ENCODE results near the gene CKAP2L.
A peak's percentile ranks its signal among the peaks of the same experiment; 100 is the strongest.

CKAP2L gene, protein sequence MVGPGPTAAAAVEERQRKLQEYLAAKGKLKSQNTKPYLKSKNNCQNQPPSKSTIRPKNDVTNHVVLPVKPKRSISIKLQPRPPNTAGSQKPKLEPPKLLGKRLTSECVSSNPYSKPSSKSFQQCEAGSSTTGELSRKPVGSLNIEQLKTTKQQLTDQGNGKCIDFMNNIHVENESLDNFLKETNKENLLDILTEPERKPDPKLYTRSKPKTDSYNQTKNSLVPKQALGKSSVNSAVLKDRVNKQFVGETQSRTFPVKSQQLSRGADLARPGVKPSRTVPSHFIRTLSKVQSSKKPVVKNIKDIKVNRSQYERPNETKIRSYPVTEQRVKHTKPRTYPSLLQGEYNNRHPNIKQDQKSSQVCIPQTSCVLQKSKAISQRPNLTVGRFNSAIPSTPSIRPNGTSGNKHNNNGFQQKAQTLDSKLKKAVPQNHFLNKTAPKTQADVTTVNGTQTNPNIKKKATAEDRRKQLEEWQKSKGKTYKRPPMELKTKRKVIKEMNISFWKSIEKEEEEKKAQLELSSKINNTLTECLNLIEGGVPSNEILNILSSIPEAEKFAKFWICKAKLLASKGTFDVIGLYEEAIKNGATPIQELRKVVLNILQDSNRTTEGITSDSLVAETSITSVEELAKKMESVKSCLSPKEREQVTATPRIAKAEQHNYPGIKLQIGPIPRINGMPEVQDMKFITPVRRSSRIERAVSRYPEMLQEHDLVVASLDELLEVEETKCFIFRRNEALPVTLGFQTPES

GRCh38 chr2:112764071-112765044 lies at the start of gene CKAP2L:
Gene CKAP2L, minus strand, starts transcription at chr2:112764609. Its CDS starts 11 bp downstream, at chr2:112764598.
- DNase-seq, result peak; percentile 96

DNA sequence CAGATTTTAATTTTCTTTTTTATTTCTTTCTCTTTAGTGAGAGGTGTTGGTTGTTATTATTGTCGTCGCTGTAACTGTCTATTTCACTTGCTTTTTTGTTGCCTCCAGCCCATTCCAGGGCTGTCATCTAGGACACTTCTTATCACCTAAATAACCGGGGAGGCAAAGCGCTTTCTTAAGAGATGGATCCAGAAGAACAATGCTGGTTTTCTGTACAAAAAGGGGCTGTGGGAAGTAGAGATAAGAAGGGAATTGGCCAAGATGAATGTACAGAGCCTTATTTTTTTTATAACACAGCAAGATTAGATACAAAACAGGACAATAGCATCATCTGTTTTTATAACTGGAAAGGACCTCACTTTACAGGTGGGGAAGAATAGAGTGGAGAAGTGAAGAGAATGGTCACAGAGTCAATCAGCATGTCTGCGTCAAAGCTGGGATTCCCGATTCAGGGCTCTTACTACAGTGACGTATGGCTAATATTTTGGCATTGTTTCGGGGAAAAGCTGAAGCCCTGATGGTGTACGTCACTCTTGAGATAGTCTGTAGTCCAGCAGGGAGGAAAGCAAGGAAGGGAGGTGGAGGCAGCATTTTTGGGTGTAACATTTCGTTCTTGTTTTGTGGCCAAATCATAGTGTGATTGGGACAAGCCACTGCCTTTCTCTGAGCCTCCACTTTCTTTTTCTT lies 49.0 kb upstream of the CKAP2L start:
- no peak for DNase-seq

GRCh38 chr2:112812318-112813267 lies 48.2 kb upstream of the CKAP2L start:
- no peak for DNase-seq

DNA sequence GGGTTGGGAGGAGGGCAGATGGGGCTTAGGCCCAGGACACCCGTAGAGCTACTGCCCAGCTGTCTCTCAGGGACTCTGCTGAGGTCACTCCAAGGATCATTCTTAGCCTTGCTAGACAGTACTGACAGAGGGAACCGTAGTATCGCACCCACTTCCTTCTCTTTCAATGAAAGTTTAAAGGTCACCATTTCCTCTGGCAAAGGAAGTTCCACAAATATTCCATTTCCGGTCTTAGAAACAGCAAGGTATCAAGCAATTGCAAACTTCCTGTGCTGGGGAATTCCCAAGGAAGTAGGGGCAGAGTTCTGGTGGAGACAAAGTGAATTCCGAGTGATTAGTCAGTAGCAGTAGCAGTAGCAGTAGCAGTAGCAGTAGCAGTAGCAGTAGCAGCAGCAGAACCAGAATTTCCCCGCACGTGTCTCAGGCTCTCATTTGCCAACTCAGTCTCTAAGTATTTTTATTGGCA lies 47.5 kb upstream of the CKAP2L start:
- DNase-seq, result no peak

DNA sequence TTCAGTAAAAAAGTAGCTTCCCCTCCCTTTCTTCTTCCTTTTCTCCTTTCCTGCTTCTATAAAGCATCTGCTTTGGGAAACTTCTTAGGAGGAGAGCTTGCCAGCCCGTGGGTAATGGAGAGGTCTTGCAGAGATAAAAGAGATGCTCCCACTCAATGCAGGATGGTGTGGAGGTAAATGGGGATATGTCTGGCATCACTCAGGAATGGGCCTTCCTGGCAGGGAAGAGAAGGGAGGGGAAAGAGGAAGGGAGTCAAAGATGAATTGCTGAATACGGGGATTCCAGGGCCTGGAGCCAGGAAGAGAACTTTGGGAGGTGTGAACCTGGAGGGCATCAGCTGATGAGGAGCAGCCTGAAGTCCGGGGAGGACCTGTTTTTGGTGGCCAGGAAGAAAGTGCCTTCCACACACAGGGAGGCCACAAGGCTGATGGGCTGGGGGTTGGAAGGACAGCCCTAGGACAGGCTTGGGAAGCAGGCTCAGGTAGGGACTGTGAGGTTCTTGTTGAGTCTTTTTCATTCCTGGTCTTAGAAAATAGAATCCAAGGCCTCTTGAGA lies 46.9 kb upstream of the CKAP2L start:
- DNase-seq, result no peak

- no peak for DNase-seq
These were observed 44.7 kb upstream of the CKAP2L start for GRCh38 chr2:112809112-112809511.

DNA sequence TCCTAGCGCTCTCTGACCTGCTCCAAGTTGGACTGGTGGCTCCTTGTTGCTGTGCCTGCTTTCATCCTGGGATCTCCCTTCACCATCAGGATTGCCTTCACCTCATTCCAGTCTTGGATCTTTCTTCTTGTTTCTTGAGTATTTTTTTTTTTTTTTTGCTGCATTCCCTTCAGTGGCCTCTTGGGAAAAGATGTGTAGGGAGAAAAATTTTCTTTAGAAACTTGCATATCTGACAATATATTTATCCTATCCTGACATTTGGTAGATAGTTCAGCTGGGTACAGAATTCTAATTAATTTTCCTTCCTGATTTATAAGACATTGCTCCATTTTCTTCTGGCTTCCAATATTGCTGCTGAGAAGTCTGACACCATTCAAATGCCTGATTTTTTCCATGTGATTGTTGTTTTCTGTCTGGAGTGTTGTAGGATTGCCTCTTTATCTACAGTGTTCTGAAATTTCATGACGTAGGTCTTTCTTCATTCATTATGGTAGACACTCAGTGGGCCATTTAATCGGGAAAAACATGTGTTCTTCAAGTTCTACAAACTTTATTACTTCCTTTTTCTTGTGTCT lies 42.9 kb upstream of the CKAP2L start:
- DNase-seq, result no peak

GRCh38 chr2:112805542-112805941 lies 41.1 kb upstream of the CKAP2L start:
- DNase-seq, result no peak

GRCh38 chr2:112803691-112804521 lies 39.5 kb upstream of the CKAP2L start:
- no peak for DNase-seq

DNA sequence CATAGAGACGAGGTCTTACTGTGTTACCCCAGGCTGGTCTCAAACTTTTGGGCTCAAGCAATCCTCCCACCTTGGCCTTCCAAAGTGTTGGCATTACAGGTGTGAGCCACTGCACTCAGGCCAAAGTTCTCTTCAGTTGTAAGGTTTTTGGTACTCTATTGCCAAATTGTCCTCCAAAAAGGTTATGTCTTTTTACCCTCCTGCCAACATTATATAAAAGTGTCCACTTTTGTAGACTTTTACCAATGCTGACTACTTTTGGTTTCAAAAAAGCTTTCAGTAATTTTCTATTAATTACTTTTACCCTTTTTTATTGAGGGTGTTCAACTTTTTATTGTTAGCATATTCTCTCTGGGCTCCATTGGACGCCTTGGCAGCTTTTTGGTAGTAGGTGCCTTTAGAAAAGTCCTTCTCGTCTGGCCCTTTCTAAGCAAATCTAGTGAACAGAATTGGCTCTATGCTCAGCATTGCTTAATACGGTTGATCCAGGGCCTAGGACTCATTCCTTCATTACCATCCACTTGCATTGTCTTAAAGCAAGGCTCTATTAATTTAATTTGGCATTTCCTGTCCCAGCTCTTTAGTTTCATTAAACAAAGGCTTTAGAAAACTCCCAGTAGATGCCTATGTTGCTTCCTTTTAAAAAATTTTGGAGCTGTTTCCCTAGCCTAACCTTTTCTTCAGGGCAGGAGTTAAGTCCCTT lies 36.6 kb upstream of the CKAP2L start:
- no peak for DNase-seq

DNA sequence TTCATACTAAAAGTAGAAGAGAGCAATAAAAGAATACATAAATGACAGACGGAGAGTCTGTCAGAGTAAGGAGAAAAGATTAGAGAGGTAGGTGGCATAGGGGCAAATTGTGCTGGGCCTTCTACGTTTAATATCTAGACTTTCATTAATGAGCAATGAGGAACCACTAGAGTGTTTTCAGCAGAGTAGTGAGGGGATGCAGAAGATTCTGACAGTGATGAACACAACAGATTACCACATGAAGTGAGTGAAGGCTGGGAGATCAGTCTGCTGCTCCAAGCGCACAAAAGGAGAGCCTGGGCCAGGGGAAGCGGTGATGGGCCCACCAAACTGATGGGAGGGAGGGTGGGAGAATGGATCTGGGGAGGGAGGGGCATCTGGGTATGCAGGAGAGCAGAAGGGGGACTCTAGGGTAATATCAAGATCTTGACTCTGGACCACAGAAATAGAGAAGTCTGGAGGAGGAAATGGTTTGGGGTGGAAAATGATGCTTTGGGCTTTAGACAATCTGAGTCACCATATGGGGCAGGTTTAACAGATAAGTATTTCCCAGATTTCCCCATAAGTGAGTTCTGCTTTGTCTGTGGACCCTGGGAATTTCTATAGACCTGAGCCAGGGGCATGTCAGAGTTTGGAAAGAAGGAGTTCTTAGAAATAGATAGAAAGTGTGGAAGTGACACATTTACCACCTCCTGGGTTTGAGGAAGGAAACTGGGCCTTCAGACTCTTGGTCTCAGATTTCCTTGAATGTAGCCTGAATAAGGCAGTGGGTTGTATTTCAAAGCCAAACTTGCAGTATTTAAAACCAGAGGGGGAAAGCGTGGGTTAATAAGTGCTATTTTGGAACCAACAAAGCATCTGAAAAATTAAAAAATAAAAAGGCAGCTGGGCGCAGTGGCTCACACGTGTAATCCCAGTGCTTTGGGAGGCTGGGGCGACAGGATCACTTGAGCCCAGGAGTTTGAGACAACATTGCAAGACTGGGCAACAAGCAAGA lies 34.9 kb upstream of the CKAP2L start:
- no peak for DNase-seq

DNA sequence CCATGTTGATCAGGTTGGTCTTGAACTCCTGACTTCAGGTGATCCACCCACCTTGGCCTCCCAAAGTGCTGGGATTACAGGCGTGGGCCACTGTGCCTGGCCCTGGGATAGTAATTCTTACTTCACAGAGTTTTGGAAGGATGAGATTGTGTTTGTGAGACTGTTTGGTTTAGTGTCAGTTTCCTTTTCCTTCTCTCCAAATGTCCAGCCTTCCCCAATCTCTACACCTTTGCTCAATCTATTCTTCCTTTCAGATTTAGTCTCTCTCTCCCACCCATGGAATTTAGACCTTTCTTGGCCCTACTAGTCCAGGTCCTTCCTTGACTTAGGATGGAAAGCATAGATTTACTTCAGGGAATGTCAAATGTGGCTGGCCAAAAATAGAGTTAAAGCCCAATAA lies 32.1 kb upstream of the CKAP2L start:
- no peak for DNase-seq

DNA sequence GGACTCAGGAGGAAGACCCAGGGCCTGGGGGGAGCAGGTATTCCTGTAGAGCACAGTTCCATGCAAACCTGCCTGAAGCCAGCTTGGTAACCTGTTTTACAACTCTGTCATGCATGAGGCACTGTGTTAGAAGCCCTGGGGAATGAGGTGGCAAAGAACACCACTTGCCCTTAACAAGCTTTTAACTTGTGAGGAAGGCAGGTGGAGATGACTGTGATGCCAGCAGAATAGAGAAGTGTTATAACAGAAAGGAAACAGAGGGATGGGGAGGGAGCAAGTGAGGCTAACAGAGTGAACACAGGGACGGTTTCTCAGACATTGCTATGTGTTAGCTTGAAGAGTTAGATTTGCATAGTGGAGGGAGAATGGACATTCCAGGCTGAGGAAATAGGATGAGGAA lies 31.4 kb upstream of the CKAP2L start:
- DNase-seq, result no peak

- DNase-seq, result no peak
These were observed 30.4 kb upstream of the CKAP2L start for GRCh38 chr2:112794841-112795240.

DNA sequence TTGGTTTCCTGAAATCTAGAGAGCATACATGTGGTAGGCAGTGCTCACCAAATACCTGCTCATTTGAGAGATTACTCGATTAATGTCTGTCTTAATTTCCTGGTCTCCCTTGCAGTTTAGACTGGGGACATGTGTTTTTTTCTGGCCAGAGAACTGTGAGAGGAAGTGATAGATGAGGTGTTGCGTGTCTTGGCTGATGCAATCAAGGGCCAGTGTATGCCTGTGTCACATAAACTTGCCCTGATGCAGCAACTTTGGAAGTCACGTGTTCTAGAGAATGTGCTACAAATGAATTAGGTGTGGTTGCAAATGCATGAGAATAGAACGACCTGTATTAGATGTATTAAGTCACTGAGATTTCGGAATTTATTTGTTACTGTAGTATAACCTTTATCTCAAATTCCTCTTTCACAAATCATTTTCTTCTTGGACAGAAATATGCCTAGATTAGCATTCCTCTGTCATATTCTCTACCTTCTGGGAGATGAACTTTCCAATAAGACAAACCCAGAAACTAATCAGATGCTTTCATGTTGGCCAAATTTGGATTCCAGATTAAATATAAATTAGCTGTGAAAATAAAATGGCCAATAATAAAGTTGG lies 29.8 kb upstream of the CKAP2L start:
- DNase-seq, result peak; percentile 39

DNA sequence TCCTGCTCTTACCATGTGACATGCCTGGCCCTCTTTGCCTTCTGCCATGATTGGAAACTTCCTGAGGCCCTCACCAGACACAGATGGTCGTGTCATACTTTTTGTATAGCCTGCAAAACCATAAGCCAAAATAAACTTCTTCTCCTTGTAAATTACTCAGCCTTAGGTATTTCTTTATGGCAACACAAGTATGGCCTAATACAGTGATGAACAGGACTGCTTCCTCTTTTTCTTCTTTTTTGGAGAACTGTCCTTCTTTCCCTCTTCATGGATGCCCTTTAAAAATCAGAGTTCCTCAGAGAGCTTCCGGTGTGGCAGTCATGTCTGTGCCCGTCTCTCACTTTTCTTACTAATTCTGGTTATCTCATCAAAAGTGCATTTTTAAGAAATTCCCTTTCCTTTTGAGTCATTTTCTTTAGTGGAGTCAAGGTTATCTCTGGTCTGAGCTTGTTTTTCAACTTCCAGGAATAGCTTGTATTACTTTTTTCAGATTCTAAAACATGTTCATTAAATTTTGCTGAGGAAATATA lies 29.1 kb upstream of the CKAP2L start:
- DNase-seq, result peak; percentile 14

DNA sequence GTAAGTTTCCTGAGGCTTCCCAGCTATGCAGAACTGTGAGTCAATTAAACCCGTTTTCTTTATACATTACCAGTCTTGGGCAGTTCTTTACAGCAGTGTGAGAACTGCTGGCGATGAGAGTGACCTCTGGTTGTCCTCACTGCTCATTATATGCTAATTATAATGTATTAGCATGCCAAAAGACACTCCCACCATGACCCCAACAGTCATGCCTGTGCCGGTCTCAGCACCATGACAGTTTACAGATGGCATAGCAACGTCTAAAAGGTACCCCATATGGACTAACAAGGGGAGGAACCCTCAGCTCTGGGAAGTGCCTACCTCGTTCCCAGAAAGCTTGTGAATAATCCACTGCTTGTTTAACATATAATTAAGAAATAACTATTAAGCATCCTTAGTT lies 28.0 kb upstream of the CKAP2L start:
- no peak for DNase-seq
